Activated effector memory CD4-positive, alpha-beta T cell treated with Interleukin-2 at 50 U/mL for 16 hours (primary cell): ENCODE measurements around the gene RIPK4.
"Not testable (repeated sequence)": the region's sequence is repeated elsewhere in the genome, so short reads cannot be mapped to it uniquely, and the experiment has no call there.

Experiments
- DNase-seq: peaks from one replicate; pipeline ENCODE4 v3.0.0-alpha.2; 2020

Gene RIPK4

DNA sequence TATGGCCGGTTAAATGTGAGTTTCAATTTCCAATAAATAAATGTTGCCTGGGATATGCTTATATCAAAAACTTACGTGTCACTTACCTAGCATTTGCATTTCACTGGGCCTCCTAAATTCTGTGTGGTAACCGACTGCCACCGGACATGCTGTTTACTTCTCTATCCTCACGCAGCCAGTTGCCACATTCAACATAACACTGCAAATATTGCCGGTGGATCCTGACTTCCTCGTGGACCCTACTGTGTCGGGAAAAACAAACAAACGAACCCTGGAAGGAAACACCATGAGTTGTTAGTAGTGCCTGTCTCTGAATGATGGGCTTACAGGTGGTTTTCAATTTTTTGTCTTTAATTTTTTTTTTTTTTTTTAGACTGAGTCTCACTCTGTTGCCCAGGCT lies 54.1 kb downstream of the RIPK4 start:
- no peak for DNase-seq

DNA sequence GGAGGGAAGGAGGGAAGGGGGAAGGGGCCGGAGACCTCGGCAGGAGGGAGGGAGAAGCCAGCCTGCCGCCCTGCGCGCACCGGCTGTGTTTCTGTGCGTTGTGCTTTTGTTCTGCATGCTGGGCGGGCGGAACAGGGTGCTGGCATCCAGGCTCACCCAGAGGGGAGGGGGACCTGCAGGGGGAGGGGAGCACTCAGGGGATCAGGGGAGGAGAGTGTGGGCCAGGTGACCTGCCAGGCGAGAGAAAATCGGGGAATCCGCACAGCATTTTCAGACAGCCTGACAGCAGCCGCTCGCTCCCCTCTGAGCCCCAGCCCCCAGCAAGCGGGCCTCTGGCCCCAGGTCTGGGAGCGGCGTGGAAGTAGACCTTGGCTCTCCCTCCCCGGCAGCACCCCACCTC lies 54.7 kb downstream of the RIPK4 start:
- no peak for DNase-seq

DNA sequence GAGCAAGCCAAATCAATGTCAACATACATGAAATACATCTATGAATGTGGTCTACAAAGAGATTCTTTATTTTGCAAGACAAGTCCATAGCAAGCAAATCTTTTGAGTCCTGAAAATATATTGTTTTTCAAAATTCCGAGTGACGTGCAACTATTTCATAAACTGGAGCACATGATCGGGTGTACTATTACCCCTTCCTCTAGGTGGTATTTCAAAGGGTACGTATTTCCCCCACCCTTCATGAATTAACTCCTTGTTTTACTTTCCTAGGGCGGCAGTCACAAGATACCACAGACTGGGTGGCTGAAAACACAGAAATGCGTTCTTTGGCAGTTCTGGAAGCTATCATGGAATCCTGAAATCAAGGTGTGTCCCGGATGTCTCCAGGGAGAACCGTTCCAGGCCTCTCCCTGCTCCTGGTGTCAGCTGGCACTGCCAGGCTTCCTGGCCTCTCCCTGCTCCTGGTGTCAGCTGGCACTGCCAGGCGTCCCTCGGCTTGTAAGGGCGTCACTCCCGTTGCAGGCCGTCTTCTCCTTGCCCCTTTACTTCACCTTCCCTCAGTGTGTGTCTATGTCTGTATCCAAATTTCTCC lies 55.3 kb downstream of the RIPK4 start:
- DNase-seq, result no peak

DNA sequence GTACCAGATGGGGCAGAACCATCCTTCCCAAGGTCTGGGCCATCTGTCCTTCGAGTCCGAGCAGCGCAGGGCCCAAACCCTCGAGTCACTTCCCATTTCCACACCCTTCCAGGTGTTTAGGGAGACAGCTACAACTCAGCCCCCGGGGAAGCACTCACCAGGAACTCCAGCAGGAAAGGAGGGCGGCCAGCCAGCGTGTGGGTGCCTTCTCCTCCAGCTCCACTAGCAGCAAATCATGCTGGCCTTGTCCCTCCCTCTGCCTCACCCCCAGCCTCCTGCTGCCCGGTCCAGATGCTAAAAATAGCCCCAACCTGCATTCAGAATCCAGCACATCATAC lies 56.1 kb downstream of the RIPK4 start:
- DNase-seq, result no peak

DNA sequence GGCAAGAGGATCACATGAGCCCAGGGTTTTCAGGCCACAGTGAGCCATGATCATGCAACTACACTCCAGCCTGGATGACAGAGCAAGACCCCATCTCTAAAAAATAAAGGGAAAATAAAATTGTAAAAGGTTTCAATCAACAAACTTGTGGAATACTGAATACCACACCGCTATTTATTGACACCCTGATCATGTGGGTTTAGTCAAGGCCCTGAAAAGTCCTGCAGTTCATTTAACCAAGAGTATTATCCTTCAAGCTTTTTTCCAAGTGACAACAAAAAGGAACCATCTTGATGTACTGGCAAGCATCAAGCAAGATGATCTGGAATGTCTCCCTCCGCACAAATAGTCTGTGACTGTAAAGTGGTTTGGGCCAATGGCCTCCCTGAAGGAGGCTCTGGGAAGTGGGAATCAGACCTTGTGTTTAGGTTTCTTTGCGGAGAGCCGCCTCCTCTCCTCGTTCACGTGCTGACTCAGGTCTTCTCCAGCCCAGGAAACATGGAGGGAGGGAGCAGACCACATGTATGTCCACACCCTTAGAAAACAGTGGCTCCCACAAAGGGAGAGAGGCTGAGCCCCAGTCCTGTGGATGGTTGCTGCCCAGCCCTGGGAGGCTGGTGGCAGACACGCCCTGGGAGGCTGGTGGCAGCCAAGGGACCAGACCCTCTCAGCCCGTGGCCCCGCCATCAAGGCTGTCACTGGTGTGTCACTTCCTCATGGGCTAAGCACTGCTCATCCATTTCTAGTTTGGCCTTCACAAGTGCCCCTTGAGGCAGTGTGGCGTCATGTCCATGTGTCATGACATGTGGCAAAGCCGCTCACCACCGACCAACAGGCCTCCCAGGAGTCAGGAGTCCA lies 56.7 kb downstream of the RIPK4 start:
- no peak for DNase-seq

DNA sequence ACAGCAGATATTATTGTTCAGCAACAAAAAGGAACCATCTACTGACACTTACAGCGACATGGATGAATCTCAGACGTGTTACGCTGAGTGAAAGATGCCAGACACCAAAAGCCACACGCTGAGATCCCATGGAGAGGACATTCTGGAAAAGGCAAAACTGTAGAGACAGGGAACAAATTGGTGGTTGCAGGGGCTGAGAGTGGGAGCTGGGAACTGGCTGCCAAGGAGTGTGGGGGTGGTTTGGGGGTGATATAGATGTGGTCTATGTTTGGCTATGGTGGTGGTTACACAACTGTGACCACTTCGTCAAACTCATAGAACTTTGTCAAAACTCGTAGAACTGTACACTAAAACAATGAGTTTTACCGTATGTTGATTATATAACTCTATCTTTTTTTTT lies 57.7 kb downstream of the RIPK4 start:
- DNase-seq, result no peak

DNA sequence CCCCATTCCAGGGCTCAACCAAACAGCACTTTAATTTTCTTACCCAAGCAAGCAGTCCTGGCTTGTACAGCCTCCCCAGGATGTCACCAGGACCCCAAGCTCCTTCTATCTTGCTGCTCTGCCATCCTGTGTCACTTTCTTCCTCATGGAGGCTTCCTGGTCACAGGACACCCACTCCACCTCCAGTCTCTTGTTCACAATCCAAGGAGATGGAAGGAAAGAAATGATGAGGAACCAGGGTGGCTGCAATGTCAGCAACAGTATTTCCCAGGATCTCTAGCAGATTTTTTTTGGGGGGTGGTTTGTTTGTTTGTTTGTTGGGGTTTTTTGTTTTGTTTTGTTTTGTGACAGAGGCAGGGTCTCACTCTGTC lies 58.9 kb downstream of the RIPK4 start:
- no peak for DNase-seq

DNA sequence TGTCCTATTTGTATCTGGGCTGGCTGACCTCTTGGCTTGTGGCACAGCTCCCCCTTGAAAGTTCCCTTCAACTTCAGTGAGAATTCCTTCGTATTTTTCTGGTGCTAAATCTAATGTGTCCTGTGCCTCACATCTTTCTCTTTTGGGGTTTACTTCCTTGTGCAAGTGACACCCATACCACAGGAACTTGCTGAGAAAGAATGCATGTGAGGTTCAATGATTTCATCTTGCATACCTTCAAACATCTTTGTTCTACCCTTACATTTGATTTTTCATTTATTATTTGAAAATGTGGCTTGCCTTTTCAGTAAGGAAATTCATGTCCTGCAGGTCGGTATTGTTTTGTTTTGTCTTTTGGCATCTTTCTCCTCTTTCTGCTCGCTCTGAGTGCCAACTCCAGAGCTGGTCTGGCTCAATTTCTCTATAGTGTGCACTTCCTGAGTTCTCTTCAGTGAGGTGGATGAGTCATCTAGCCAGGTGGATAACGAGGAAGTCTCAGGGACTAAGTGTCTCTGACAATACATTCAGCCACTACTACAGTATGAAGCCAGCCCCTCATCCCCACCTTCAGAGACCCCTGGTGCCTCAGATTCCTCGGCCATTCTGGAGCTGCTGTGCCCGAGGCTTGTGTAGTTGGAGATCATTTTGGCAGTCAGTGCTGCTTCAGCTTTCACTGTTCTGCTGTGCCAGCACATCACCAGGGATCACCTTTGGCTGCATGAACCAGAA lies 59.5 kb downstream of the RIPK4 start:
- no peak for DNase-seq

DNA sequence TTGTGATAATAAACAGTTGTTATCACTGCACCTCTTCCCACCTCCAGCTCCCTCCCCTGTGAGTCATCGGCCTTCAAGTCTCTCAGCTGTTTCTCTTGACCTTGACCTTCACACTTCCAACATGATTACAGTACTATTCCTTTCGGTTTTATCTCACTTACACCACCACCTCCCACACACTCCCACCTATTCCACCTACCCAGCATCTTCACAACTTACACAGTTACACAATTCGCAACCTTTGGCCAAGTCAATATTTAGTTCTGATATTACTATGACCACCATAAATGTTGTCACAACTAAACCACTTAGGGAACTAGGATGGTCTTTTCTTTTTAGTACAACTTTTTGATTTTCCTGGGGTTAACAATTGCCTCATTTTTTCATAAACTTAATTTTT lies 60.2 kb downstream of the RIPK4 start:
- no peak for DNase-seq

DNA sequence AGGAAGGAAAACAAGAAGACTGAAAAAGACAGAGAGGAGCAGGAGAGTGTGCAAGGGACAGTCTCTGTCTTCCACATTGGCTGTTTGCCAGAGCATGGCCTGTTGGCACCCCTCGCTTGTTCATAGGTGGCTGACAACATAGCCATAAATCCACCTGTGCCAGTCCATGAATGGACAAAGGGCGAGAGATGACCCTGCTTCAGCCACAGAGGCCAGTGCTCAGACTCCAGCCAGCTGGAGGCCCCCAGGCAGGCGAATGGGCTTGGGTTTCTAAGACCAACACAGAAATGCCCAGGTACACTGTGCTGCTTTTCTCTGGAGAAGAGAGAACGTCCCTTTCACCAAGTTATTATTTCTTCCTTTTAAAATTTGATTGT lies 60.6 kb downstream of the RIPK4 start:
- no peak for DNase-seq

DNA sequence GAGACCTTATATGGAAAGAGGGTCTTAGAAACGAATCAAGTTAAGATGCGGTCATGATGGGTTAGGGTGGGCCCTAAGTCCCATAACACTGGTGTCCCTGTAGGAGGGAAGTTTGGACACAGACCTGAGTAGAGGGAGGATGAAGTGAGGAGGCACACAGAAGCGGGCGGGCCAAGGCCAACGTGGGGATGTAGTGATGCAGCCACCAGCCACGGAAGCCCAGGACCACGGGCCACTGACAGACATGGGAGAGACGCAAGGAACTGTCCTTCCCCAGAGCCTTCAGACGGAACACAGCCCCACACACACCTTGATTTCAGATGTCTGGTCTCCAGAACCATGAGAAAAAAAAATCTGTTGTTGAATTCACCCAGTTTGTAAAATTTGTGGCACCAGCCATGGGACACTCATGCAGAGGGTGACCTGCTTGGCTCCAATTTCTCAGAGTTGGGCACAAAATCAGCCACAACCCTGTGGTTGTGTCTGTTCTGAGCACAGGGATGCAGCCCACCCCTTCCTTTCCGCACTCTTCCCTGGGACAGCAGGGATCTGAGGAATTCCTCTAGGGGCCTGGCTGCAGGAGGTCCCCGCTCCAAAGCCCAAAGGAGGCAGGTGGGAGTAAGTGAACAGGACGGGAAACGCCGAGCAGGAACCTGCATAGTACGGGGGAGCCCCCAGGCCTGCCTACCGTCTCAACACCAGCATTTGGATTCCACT lies 61.1 kb downstream of the RIPK4 start:
- DNase-seq, result no peak

DNA sequence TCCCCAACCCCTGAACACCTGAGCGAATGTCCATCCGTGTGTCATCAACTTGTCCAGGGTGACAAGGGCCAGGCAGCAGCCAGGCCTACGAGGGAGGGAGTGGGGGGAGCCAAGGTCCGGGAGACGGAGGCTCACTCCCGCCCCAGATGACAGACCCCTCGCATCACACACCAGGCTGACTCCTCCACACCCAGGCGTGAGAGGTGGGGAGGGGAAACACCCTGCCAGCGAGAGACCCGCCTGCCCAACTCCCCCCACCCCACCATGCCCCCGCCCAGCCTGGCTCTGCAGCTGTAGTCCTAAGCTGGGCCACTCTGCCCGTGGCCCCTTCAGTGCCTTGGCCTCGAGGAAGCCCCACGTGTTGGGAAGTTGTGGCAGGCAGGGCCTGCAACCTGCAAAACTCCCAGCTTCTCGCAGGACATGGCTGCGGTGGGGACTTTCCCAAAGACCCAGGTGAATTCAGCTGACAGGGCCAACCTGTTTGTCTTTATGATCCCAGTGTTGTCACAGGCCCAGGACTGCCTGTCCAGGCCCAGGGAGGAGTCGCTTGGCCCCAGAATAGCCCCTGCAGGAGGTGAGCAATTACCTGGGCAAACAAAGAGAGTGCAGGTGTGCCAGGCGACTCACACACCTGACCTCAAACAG lies 62.9 kb downstream of the RIPK4 start:
- no peak for DNase-seq

DNA sequence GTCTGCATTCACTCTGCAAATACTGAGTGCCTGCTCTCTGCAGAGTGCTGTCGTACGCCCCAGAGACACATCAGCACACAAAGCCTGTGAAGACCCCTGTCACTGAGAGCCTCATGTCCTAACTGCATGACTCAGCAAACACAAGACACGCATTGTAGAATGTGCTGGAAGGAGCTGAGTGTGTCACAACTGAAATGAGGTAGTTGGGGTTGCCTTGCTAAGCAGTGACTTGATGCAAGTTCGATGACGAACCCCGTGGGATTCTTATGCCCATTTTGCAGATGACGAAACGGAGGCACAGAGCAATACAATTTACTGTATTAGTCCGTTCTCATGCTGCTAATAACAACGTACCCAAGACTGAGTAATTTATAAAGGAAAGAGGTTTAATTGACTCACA lies 65.1 kb downstream of the RIPK4 start:
- DNase-seq, result no peak

DNA sequence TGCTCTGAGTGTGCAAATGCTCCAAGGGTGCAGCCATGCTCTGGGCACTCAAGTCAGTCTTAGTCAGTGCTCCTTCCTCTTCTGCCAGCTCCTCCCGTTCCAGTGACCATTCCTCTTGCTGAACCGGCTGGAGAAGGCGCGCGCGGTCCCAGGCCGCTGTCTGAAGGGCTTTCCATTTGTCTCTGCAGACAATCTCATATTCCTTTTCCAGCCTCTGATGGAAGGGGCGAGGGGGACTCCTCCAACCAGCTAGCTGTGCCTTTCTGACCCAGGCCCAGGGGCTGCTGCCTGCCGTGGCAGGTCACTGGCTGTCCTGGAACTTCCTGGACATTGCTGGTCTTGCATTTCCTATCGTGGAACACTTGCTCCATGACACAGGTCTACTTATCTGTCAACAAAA lies 67.5 kb downstream of the RIPK4 start:
- no peak for DNase-seq

DNA sequence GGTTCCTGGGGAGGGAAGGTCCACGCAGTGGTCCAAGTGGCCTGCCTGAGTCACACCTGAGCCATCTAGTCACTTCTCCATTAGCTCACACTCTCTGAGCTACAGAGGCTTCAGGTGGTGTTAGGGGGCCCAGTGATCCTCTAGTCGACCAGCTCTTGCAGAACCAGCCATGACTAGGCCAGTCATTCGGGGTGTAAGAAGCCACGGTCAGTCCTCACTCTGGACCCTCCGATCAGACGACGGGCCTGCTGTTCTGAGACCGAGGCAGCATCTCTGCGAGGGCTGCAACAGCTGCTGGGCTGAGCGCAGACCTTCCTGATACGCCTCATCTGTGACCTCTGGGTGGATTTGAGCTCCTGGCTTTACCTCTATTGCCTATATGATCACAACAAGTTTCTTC lies 68.8 kb downstream of the RIPK4 start:
- DNase-seq, result no peak

DNA sequence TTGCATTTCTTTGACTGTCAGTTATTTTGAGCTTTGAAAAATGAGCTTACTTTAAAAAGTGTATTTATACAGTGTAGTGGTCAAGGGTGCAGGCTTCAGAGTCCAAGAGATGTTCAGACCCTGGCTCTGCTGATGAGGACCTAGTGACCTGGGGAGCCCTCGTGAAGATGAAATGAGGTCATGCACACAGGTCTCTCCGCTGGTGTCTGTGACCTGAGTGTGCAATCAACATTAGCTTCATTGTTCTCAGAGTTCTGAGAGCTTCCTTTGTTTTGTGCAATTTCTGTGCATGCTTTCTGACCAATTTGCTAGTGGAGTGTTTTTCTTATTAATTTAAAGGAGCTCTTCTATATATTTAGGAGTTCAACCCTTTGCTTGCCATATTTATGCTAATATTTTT lies 71.3 kb downstream of the RIPK4 start:
- no peak for DNase-seq

DNA sequence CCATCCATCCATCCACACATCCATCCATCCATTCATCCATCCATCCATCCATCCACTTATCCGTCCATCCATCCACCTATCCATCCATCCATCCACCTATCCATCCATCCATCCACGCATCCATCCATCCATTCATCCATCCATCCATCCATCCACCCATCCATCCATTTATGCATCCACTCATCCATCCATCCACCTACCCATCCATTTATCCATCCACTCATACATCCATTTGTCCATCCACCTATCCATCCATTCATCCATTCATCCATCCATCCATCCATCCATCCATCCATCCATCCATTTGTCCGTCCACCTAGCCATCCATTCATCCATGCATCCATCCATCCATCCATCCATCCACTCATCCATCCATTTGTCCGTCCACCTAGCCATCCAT lies 72.8 kb downstream of the RIPK4 start:
- DNase-seq, result not testable (repeated sequence)

DNA sequence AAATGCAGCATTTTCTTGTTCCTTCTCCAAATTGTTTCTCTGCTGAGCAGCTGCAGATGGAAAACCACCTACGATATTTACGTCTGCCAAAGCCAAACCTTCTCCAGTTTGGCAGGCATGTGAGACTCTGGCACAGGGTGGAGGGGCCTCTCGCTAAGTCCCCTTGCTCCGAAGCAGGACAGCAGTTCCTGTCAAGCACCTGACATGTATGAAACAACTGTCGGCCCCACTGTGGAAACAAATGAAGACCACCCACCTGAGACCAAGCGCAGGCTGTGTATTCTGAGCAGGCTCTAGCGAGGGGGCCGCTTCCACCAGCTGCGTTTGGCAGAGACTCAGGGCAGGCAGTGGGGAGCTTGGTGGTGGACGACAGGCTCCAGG lies 74.7 kb downstream of the RIPK4 start:
- DNase-seq, result no peak

DNA sequence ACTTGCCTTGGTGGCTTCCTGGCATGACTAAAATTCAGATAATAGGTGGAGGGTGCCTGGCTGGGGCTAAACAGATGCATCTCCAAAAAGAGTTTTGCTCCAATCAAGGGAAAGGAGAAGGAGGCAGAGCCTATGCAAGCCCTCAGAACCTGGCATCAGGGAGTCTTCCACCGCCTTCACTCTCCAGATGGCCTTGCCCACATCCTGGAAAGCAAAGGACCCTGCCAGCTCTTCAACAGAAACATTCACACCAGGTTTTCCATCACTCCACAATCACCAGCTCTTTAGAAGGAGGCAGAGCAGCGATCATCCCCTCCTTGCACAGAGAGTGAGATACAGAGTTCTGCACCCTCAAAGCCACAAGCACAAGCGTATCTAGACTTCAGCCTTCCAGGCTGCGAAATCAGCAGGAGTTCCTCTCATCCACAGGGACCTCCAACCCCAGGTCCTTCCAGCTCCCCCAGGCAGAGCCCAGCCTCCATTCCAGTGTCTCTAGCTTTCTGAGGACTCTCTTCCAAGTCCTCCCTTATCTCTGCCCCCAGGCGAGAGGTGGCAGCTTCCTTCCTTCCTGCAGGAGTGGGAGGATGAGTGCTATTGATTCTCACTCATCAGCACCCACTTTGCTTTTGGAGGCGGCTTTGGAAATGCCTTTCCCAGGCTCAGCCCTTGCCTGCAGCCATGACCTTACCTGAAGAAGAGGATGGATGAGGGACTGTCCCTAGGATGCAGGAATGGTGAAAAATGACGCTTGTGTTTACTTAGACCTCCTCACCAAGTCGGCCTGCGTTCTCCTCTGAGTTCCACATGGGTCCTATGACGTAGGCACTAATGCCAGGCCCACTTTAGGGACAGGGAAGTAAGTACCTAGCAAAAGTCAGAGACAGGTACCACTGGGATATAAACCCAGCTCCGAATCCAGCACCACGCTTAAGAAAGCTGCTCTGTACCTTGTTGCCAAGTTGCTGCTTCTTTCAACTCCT lies 75.4 kb downstream of the RIPK4 start:
- DNase-seq, result no peak
